NCI-H2196 treated with DMSO at 0.1 percent for 48 hours (cell line): ENCODE data around the gene PIEZO1.

Experiments used
- DNase-seq: peaks from one replicate; lab custom pipeline; 2025; ENCODE audit not compliant: unreplicated experiment; lab: John Stamatoyannopoulos, UW

PIEZO1 gene

GRCh38 chr16:88738151-88739084 is 46.6 kb downstream of the PIEZO1 start:
- DNase-seq, result no peak

- peak; percentile 17 for DNase-seq
Measured at GRCh38 chr16:88737298-88738150, 47.5 kb downstream of the PIEZO1 start.

- no peak for DNase-seq
Measured at GRCh38 chr16:88736496-88736895, 48.5 kb downstream of the PIEZO1 start.

- DNase-seq, result no peak
Measured at GRCh38 chr16:88736088-88736487, 48.9 kb downstream of the PIEZO1 start.

- no peak for DNase-seq
Measured at GRCh38 chr16:88735616-88736015, 49.4 kb downstream of the PIEZO1 start.

- no peak for DNase-seq
Measured at GRCh38 chr16:88735121-88735520, 49.9 kb downstream of the PIEZO1 start.

GRCh38 chr16:88734361-88734728 is 50.7 kb downstream of the PIEZO1 start:
- DNase-seq, result no peak

GRCh38 chr16:88733630-88734360 is 51.2 kb downstream of the PIEZO1 start:
- no peak for DNase-seq

GRCh38 chr16:88732961-88733294 is 52.1 kb downstream of the PIEZO1 start:
- no peak for DNase-seq

GRCh38 chr16:88732172-88732960 is 52.7 kb downstream of the PIEZO1 start:
- DNase-seq, result no peak

- peak; percentile 6 for DNase-seq
Measured at GRCh38 chr16:88731699-88732098, 53.3 kb downstream of the PIEZO1 start.

GRCh38 chr16:88730632-88731607 is 54.1 kb downstream of the PIEZO1 start:
- no peak for DNase-seq

GRCh38 chr16:88727871-88728270 is 57.1 kb downstream of the PIEZO1 start:
- no peak for DNase-seq

- DNase-seq, result no peak
Measured at GRCh38 chr16:88726981-88727380, 58.0 kb downstream of the PIEZO1 start.

GRCh38 chr16:88726408-88726749 is 58.6 kb downstream of the PIEZO1 start:
- no peak for DNase-seq

GRCh38 chr16:88725609-88726407 is 59.2 kb downstream of the PIEZO1 start:
- DNase-seq, result no peak

GRCh38 chr16:88724855-88725555 is 60.0 kb downstream of the PIEZO1 start:
- DNase-seq, result no peak

GRCh38 chr16:88723911-88724310 is 61.1 kb downstream of the PIEZO1 start:
- DNase-seq, result no peak
